SK-N-SH treated with all-trans-retinoic acid at 6 μM for 48 hours (cell line): ENCODE data around the gene BTBD16.

Experiments
- ARNTL ChIP-seq: fragments of 450-650 bp; formaldehyde crosslinking; IDR thresholded peaks from 2 replicates; pipeline ENCODE4 v1.5.0; 2020; ENCODE audit warnings: low read depth, mild to moderate bottlenecking, moderate library complexity, borderline replicate concordance
- CREB5 ChIP-seq: fragments of 250-450 bp; sonication (Bioruptor Pico); IDR thresholded peaks from 2 replicates; pipeline ENCODE4 v1.5.1; 2020; ENCODE audit warnings: low read depth, mild to moderate bottlenecking, moderate library complexity
- GLIS3 ChIP-seq: fragments of 250-450 bp; sonication (Bioruptor Pico); IDR thresholded peaks from 2 replicates; pipeline ENCODE4 v1.5.0; 2020; ENCODE audit warnings: mild to moderate bottlenecking, moderate library complexity
- OSR1 ChIP-seq: fragments of 250-450 bp; sonication (Bioruptor Pico); IDR thresholded peaks from 2 replicates; pipeline ENCODE4 v1.8.0; 2022; ENCODE audit warnings: moderate library complexity, mild to moderate bottlenecking, inconsistent platforms
- PATZ1 ChIP-seq: fragments of 250-450 bp; sonication (Bioruptor Pico); IDR thresholded peaks from 2 replicates; pipeline ENCODE4 v1.8.0; 2020; ENCODE audit warnings: mild to moderate bottlenecking, moderate library complexity, borderline replicate concordance
- PPARA ChIP-seq: fragments of 250-450 bp; sonication (Bioruptor Pico); IDR thresholded peaks from 2 replicates; pipeline ENCODE4 v1.5.0; 2020; ENCODE audit warnings: mild to moderate bottlenecking, borderline replicate concordance
- RARB ChIP-seq: fragments of 250-450 bp; sonication (Bioruptor Pico); IDR thresholded peaks from 2 replicates; pipeline ENCODE4 v1.8.0; 2021; ENCODE audit warnings: mild to moderate bottlenecking, moderate library complexity
- SNAI2 ChIP-seq: fragments of 250-450 bp; sonication (Bioruptor Pico); IDR thresholded peaks from 2 replicates; pipeline ENCODE4 v1.5.0; 2020; ENCODE audit warnings: mild to moderate bottlenecking, moderate library complexity
- TOX ChIP-seq: fragments of 250-450 bp; sonication (Bioruptor Pico); IDR thresholded peaks from 2 replicates; pipeline ENCODE4 v1.8.0; 2021; ENCODE audit warnings: mild to moderate bottlenecking, moderate library complexity, borderline replicate concordance
- ZC3H10 ChIP-seq: fragments of 250-450 bp; sonication (Bioruptor Pico); IDR thresholded peaks from 2 replicates; pipeline ENCODE4 v1.5.1; 2021; ENCODE audit warnings: mild to moderate bottlenecking, moderate library complexity
- ZFP3 ChIP-seq: fragments of 250-450 bp; sonication (Bioruptor Pico); IDR thresholded peaks from 2 replicates; pipeline ENCODE4 v1.5.0; 2020; ENCODE audit warnings: mild to moderate bottlenecking, moderate library complexity
- ZFP30 ChIP-seq: fragments of 450-650 bp; formaldehyde crosslinking; IDR thresholded peaks from 2 replicates; pipeline ENCODE4 v1.5.0; 2022; ENCODE audit warnings: mild to moderate bottlenecking, moderate library complexity
- ZNF565 ChIP-seq: fragments of 450-650 bp; formaldehyde crosslinking; conservative IDR thresholded peaks from 2 replicates; pipeline ENCODE4 v1.5.0; 2020; ENCODE audit warnings: low read depth, mild to moderate bottlenecking, moderate library complexity

GRCh38 chr10:122251459-122252255 lies 19.4 kb upstream of the BTBD16 start:
- TF ChIP-seq ZNF565 (no peak), RARB (CRISPR knock-in tag) (no peak), ARNTL (no peak), OSR1 (CRISPR knock-in tag) (no peak), CREB5 (CRISPR knock-in tag) (no peak), GLIS3 (no peak), PATZ1 (CRISPR knock-in tag) (no peak), ZFP30 (CRISPR knock-in tag) (no peak), ZC3H10 (no peak), SNAI2 (CRISPR knock-in tag) (no peak), ZFP3 (CRISPR knock-in tag) (no peak), PPARA (no peak), TOX (CRISPR knock-in tag) (no peak)
